Activated CD4-positive, alpha-beta T cell treated with anti-CD3 and anti-CD28 coated beads, Interleukin-2, amount 10 ng/mL, durations not matched to agents 7 days and 5 days (primary cell): ENCODE data around the gene DCC. TPM values are rescaled to one million over a fixed set of nuclear protein-coding genes. Genes with fewer than 3 reads are reported as not detected.

Source experiments
- CTCF ChIA-PET: fragments of 350-600 bp; sonication (Branson Sonifier 250); formaldehyde crosslinking; loops from one replicate; lab custom pipeline; 2021; ENCODE audit warnings: antibody characterized with exemption; lab: Charles Lee
- POLR2A ChIA-PET: fragments of 350-600 bp; sonication (Branson Sonifier 250); formaldehyde crosslinking; loops from one replicate; lab custom pipeline; 2021; ENCODE audit warnings: antibody characterized with exemption; lab: Charles Lee
- DNase-seq: peaks from one replicate; pipeline ENCODE4 v3.0.0-alpha.2; 2020
- H3K27ac Mint-ChIP-seq: one replicate; pipeline ENCODE4 v1.8.0; 2021; ENCODE audit warnings: mild to moderate bottlenecking, moderate library complexity, mixed read lengths
- H3K27me3 Mint-ChIP-seq: one replicate; pipeline ENCODE4 v1.8.0; 2021; ENCODE audit warnings: mixed read lengths
- H3K36me3 Mint-ChIP-seq: one replicate; pipeline ENCODE4 v1.8.0; 2021; ENCODE audit warnings: low read depth, mixed read lengths
- H3K4me1 Mint-ChIP-seq: one replicate; pipeline ENCODE4 v1.8.0; 2021; ENCODE audit warnings: mixed read lengths
- H3K4me3 Mint-ChIP-seq: one replicate; pipeline ENCODE4 v1.8.0; 2021; ENCODE audit warnings: mild to moderate bottlenecking, moderate library complexity, mixed read lengths
- H3K9me3 Mint-ChIP-seq: one replicate; pipeline ENCODE4 v1.8.0; 2021; ENCODE audit warnings: mixed read lengths
- total RNA-seq, 2 experiments: library from RNA; stranded (reverse); gene quantifications; one replicate each; pipeline ENCODE4 v1.2.3, GENCODE V29; 2021

Gene DCC
- total RNA-seq, 2 experiments from 2014 or later = not detected

DNA sequence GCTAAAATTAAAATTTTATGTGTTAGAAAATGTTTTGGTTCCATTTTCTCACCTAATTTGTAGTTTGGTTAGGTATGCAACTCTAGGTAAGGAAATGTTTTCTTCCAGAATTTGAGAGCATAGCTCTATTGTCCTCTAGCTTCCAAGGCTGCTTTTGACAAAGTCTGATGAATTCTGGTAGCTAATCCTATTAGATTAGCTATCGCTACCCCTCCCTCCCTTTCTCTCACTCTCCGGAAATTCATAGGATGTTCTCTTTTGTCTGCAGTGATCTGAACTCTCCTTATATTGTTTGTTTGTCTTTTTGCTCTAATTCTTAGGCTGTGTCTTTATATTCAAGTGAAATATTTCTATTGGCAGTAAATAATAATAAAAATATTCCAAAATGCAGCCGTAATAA is 382.9 kb downstream of the DCC start:
- Mint-ChIP-seq H3K4me1 (no peaks in the 10 kb centered on the region), H3K36me3 (no peaks in the 10 kb centered on the region), H3K9me3 (no peaks in the 10 kb centered on the region), H3K27me3 (no peaks in the 10 kb centered on the region), H3K4me3 (no peak overlapping the region), H3K27ac (no peak overlapping the region)
- POLR2A ChIA-PET = no interaction called here
- DNase-seq = no peak
- CTCF ChIA-PET = no interaction called here

- DNase-seq = no peak
- H3K4me3 Mint-ChIP-seq = no peak overlapping the region
- ChIA-PET CTCF (no interaction called here), POLR2A (no interaction called here)
- H3K27ac Mint-ChIP-seq = no peak overlapping the region
- no peaks in the 10 kb centered on the region for H3K4me1 Mint-ChIP-seq
- H3K9me3 Mint-ChIP-seq = no peaks in the 10 kb centered on the region
- no peaks in the 10 kb centered on the region for H3K27me3 Mint-ChIP-seq
- no peaks in the 10 kb centered on the region for H3K36me3 Mint-ChIP-seq
Observed at GRCh38 chr18:52723550-52723970, 383.6 kb downstream of the DCC start.

GRCh38 chr18:52730972-52731619 is 391.1 kb downstream of the DCC start:
- POLR2A ChIA-PET = no interaction called here
- no peaks in the 10 kb centered on the region for H3K36me3 Mint-ChIP-seq
- H3K4me3 Mint-ChIP-seq = no peak overlapping the region
- no peak overlapping the region for H3K27ac Mint-ChIP-seq
- CTCF ChIA-PET = no interaction called here
- H3K9me3 Mint-ChIP-seq = no peaks in the 10 kb centered on the region
- no peaks in the 10 kb centered on the region for H3K27me3 Mint-ChIP-seq
- H3K4me1 Mint-ChIP-seq = no peaks in the 10 kb centered on the region
- no peak for DNase-seq

DNA sequence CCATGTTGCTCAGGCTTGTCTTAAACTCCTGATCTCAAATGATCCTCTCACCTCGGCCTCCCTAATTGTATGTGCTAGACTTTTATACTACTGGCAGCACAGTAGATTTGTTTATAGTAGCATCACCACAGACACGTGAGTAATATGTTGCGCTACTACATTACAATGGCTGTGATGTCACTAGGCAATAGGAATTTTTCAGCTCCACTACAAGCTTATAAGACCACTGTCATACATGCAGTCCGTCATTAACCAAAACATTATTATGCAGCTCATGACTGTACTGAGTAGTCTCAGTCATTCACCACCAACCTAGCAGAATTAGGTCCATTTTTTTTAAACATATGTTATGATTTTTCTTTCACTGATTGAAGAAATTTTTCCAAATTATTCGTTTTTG is 398.9 kb downstream of the DCC start:
- Mint-ChIP-seq H3K9me3 (no peaks in the 10 kb centered on the region), H3K27ac (no peak overlapping the region), H3K36me3 (no peaks in the 10 kb centered on the region), H3K27me3 (no peaks in the 10 kb centered on the region), H3K4me3 (no peak overlapping the region), H3K4me1 (no peaks in the 10 kb centered on the region)
- no peak for DNase-seq
- POLR2A ChIA-PET = no interaction called here
- CTCF ChIA-PET = no interaction called here

GRCh38 chr18:52746986-52747385 is 407.0 kb downstream of the DCC start:
- Mint-ChIP-seq H3K9me3 (no peaks in the 10 kb centered on the region), H3K4me3 (no peak overlapping the region), H3K27ac (no peak overlapping the region), H3K36me3 (no peaks in the 10 kb centered on the region), H3K4me1 (no peaks in the 10 kb centered on the region), H3K27me3 (no peaks in the 10 kb centered on the region)
- DNase-seq = no peak
- ChIA-PET POLR2A (no interaction called here), CTCF (no interaction called here)

DNA sequence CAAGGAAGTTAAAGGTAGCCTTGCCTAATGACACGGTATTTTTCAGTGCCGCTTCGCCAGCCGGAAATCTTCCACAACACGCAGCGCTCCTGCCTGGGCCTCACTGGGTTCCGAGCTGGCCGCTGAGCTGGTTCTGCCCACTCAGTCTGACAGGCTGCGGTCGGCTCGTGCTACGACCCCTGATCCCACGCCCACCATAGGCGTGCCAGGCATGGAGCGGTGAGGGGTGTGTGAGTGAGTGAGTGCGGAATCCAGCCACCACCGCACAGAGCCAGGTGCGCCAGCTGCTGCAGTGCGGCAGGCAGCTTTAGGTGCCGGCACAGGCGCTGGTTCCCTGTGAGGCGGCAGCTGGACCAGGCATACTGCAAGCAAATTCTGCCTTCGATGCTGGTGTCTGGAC is 407.9 kb downstream of the DCC start:
- ChIA-PET CTCF (no interaction called here), POLR2A (no interaction called here)
- H3K36me3 Mint-ChIP-seq = no peaks in the 10 kb centered on the region
- H3K27ac Mint-ChIP-seq = no peak overlapping the region
- no peaks in the 10 kb centered on the region for H3K9me3 Mint-ChIP-seq
- no peak for DNase-seq
- no peaks in the 10 kb centered on the region for H3K4me1 Mint-ChIP-seq
- H3K27me3 Mint-ChIP-seq = no peaks in the 10 kb centered on the region
- H3K4me3 Mint-ChIP-seq = no peak overlapping the region

- Mint-ChIP-seq H3K9me3 (no peaks in the 10 kb centered on the region), H3K4me1 (no peaks in the 10 kb centered on the region), H3K27me3 (no peaks in the 10 kb centered on the region), H3K27ac (no peak overlapping the region), H3K36me3 (no peaks in the 10 kb centered on the region), H3K4me3 (no peak overlapping the region)
- CTCF ChIA-PET = no interaction called here
- POLR2A ChIA-PET = no interaction called here
- no peak for DNase-seq
Observed at GRCh38 chr18:52748343-52748742, 408.3 kb downstream of the DCC start.

GRCh38 chr18:52749542-52749941 is 409.5 kb downstream of the DCC start:
- no peak for DNase-seq
- Mint-ChIP-seq H3K4me1 (no peaks in the 10 kb centered on the region), H3K27me3 (no peaks in the 10 kb centered on the region), H3K36me3 (no peaks in the 10 kb centered on the region), H3K9me3 (peaks cover 3% of the 10 kb centered on the region), H3K4me3 (no peak overlapping the region), H3K27ac (no peak overlapping the region)
- ChIA-PET CTCF (no interaction called here), POLR2A (no interaction called here)

GRCh38 chr18:52750995-52751394 is 411.0 kb downstream of the DCC start:
- no peak for DNase-seq
- ChIA-PET POLR2A (no interaction called here), CTCF (no interaction called here)
- H3K27me3 Mint-ChIP-seq = no peaks in the 10 kb centered on the region
- no peaks in the 10 kb centered on the region for H3K4me1 Mint-ChIP-seq
- no peaks in the 10 kb centered on the region for H3K36me3 Mint-ChIP-seq
- H3K4me3 Mint-ChIP-seq = no peak overlapping the region
- H3K9me3 Mint-ChIP-seq = peaks cover 3% of the 10 kb centered on the region
- no peak overlapping the region for H3K27ac Mint-ChIP-seq

DNA sequence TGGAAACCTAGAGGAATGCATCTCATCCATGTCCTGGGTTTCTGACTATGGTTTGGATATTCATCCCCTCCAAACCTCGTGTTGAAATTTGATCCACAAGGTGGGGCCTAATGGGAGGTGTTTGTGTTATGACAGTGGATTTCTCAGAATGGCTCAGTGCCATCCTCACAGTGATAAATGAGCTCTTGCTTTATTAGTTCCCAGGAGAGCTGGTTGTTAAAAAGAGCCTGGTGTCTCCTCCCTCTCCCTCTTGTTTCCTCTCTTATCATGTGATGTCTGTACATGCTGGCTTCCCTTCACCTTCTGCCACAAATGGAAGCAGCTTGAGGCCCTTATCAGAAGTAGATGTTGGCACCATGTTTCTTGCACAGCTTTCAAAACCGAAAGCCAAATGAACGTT is 424.3 kb downstream of the DCC start:
- Mint-ChIP-seq H3K4me3 (no peak overlapping the region), H3K9me3 (no peaks in the 10 kb centered on the region), H3K36me3 (no peaks in the 10 kb centered on the region), H3K27ac (no peak overlapping the region), H3K27me3 (no peaks in the 10 kb centered on the region), H3K4me1 (no peaks in the 10 kb centered on the region)
- ChIA-PET CTCF (no interaction called here), POLR2A (no interaction called here)
- DNase-seq = no peak

GRCh38 chr18:52766002-52766545 is 426.1 kb downstream of the DCC start:
- H3K4me1 Mint-ChIP-seq = no peaks in the 10 kb centered on the region
- CTCF ChIA-PET = no interaction called here

DNA sequence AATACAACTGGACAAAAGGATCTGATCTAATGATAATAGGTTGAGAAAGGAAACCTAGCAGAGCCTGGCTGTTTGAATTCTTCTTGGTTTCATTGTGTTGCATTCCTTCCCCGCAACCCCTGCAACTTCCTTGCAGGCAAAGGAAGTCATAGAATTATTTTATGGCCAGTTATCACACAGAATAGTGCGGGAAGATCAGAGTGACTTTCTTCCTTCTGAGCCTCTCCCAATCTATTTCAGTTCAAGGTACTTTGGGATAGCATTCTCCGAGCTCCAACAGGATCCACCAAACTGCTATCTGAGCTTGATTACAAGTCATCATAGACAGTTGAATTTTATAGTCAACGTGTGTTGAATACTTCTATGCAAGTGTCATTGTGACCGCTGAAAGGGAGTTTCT is 441.1 kb downstream of the DCC start:
- no peaks in the 10 kb centered on the region for H3K9me3 Mint-ChIP-seq
- H3K27ac Mint-ChIP-seq = no peak overlapping the region
- POLR2A ChIA-PET = no interaction called here
- DNase-seq = no peak
- no peak overlapping the region for H3K4me3 Mint-ChIP-seq
- no peaks in the 10 kb centered on the region for H3K4me1 Mint-ChIP-seq
- no peaks in the 10 kb centered on the region for H3K27me3 Mint-ChIP-seq
- CTCF ChIA-PET = no interaction called here
- no peaks in the 10 kb centered on the region for H3K36me3 Mint-ChIP-seq

More at GRCh38 chr18:52766002-52766545, 426.1 kb downstream of the DCC start:
- no peaks in the 10 kb centered on the region for H3K9me3 Mint-ChIP-seq
- no peak for DNase-seq
- H3K36me3 Mint-ChIP-seq = no peaks in the 10 kb centered on the region
- H3K27me3 Mint-ChIP-seq = no peaks in the 10 kb centered on the region
- H3K4me3 Mint-ChIP-seq = no peak overlapping the region
- no peak overlapping the region for H3K27ac Mint-ChIP-seq
- POLR2A ChIA-PET = no interaction called here

GRCh38 chr18:52791321-52791720 is 451.3 kb downstream of the DCC start:
- no peak for DNase-seq
- CTCF ChIA-PET = no interaction called here
- Mint-ChIP-seq H3K9me3 (peaks cover 34% of the 10 kb centered on the region), H3K27ac (no peak overlapping the region), H3K27me3 (no peaks in the 10 kb centered on the region), H3K36me3 (peaks cover 2% of the 10 kb centered on the region), H3K4me1 (no peaks in the 10 kb centered on the region), H3K4me3 (no peak overlapping the region)
- POLR2A ChIA-PET = no interaction called here

DNA sequence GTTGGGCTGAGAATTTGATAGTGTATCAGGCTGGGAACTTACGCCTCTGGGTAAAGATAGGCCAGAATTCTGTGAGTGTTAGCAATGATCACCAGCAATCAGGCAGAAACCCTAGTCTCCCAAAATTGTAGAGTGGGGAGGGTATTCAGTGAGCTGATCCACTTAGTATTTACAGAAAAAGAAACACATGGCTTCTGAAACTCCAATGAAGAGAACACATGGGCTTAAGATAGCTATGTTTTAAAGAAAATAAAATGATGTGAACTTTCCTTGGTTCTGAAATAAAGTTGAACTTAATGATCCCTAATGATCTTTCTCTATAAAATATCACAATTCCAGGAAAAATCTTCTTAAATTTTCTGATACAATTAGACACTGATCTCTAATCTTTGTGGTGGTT is 472.8 kb downstream of the DCC start:
- ChIA-PET POLR2A (no interaction called here), CTCF (no interaction called here)
- Mint-ChIP-seq H3K36me3 (no peaks in the 10 kb centered on the region), H3K27ac (no peak overlapping the region), H3K9me3 (peaks cover 7% of the 10 kb centered on the region), H3K4me3 (no peak overlapping the region), H3K27me3 (no peaks in the 10 kb centered on the region), H3K4me1 (no peaks in the 10 kb centered on the region)
- DNase-seq = no peak
